Esophagus (tissue), 2 donors: ENCODE measurements around the gene MELTF. TPM values are rescaled to one million over a fixed set of nuclear protein-coding genes. Genes with fewer than 3 reads are reported as not detected.
"Not testable (repeated sequence)": the region's sequence is repeated elsewhere in the genome, so short reads cannot be mapped to it uniquely, and the experiment has no call there.

Experiments used
- H3K27ac ChIP-seq, 2 donors: one replicate each; pipeline ENCODE4 v1.5.1; 2013; ENCODE audit warnings: low read depth in 2 of 2, mild to moderate bottlenecking in 2 of 2, inconsistent platforms in 1 of 2, low read length in 1 of 2, moderate library complexity in 1 of 2
- H3K27me3 ChIP-seq, 2 donors: one replicate each; pipeline ENCODE4 v1.6.1; 2013; ENCODE audit warnings: low read length in 2 of 2, control low read depth in 1 of 2, mild to moderate bottlenecking in 1 of 2; ENCODE audit not compliant: insufficient read depth in 2 of 2, control insufficient read depth in 1 of 2
- H3K36me3 ChIP-seq, 2 donors: one replicate each; pipeline ENCODE4 v1.6.1; 2013; ENCODE audit warnings: low read length in 1 of 2; ENCODE audit not compliant: control insufficient read depth in 2 of 2, insufficient read depth in 2 of 2
- H3K4me1 ChIP-seq, 2 donors: one replicate each; pipeline ENCODE4 v1.6.1; 2013; ENCODE audit warnings: low read length in 1 of 2; ENCODE audit not compliant: control insufficient read depth in 2 of 2, insufficient read depth in 2 of 2
- H3K4me3 ChIP-seq, 2 donors: one replicate each; pipeline ENCODE4 v1.5.1; 2013; ENCODE audit warnings: low read length in 2 of 2, mild to moderate bottlenecking in 2 of 2, low read depth in 1 of 2, moderate library complexity in 1 of 2
- H3K9me3 ChIP-seq, 2 donors: one replicate each; pipeline ENCODE4 v1.6.1; 2013; ENCODE audit warnings: mild to moderate bottlenecking in 2 of 2, low read depth in 1 of 2, low read length in 1 of 2, moderate library complexity in 1 of 2; ENCODE audit not compliant: control insufficient read depth in 2 of 2, insufficient read depth in 1 of 2
- WGBS, 2 donors: extraction: QIAGEN DNeasy Blood & Tissue Kit; methylation state at CpG; one replicate each; pipeline ENCODE4 v1.1.7; 2013; 5-methylcytosine and 5-hydroxymethylcytosine counted together
- polyA plus RNA-seq, 2 donors: library from polyadenylated mRNA; stranded (reverse); fragments of 200-250 nt; gene quantifications; one replicate each; pipeline ENCODE4 v1.2.3, GENCODE V29; 2013
- donor health status: healthy with polysubstance abuse.
- donor health status: Bipolar disorder and iron deficiency.

MELTF gene
- polyA plus RNA-seq, 2 donors: 1.9 to 3.0 TPM

- no peak overlapping the region for H3K27ac ChIP-seq
- H3K4me3 ChIP-seq: no peak overlapping the region
- no peaks in the 10 kb centered on the region for H3K27me3 ChIP-seq
- H3K9me3 ChIP-seq: no peaks in the 10 kb centered on the region
- 82 to 84% methylated on average over 14 of the region's 14 CpGs for WGBS, 2 donors
- H3K36me3 ChIP-seq: peaks cover 2% of the 10 kb centered on the region in 2 donors
- H3K4me1 ChIP-seq: no peaks in the 10 kb centered on the region
Measured at GRCh38 chr3:197038679-197039462, 9.3 kb upstream of the MELTF start.

- no peaks in the 10 kb centered on the region for H3K4me1 ChIP-seq
- WGBS, 2 donors: 48 to 49% methylated on average over 3 of the region's 3 CpGs
- no peak overlapping the region for H3K4me3 ChIP-seq
- no peaks in the 10 kb centered on the region for H3K9me3 ChIP-seq
- no peaks in the 10 kb centered on the region for H3K27me3 ChIP-seq
- peaks cover 0 to 2% of the 10 kb centered on the region in 2 donors for H3K36me3 ChIP-seq
- H3K27ac ChIP-seq: no peak overlapping the region
Measured at GRCh38 chr3:197035577-197035976, 6.0 kb upstream of the MELTF start.

GRCh38 chr3:197034778-197035177, 5.2 kb upstream of the MELTF start:
- WGBS, 2 donors: 75 to 80% methylated on average over 5 of the region's 5 CpGs
- not testable (repeated sequence) for H3K4me3 ChIP-seq, H3K4me1 ChIP-seq, H3K27me3 ChIP-seq, H3K36me3 ChIP-seq, H3K27ac ChIP-seq, H3K9me3 ChIP-seq

- not testable (repeated sequence) for H3K27me3 ChIP-seq, H3K4me3 ChIP-seq, H3K27ac ChIP-seq, H3K9me3 ChIP-seq, H3K36me3 ChIP-seq, H3K4me1 ChIP-seq
- 83 to 85% methylated on average over 3 of the region's 3 CpGs for WGBS, 2 donors
Measured at GRCh38 chr3:197033764-197034163, 4.1 kb upstream of the MELTF start.

GRCh38 chr3:197031315-197032285, 2.0 kb upstream of the MELTF start:
- H3K4me3 ChIP-seq: no peak overlapping the region
- no peaks in the 10 kb centered on the region for H3K27me3 ChIP-seq
- H3K36me3 ChIP-seq: no peaks in the 10 kb centered on the region
- no peaks in the 10 kb centered on the region for H3K9me3 ChIP-seq
- 29 to 34% methylated on average over 12 of the region's 12 CpGs for WGBS, 2 donors
- no peak overlapping the region for H3K27ac ChIP-seq
- H3K4me1 ChIP-seq: peaks cover 4% of the 10 kb centered on the region in 2 donors

GRCh38 chr3:197030379-197031314, 1.0 kb upstream of the MELTF start:
- H3K36me3 ChIP-seq: no peaks in the 10 kb centered on the region
- H3K27ac ChIP-seq: no peak overlapping the region
- no peaks in the 10 kb centered on the region for H3K9me3 ChIP-seq
- H3K4me3 ChIP-seq: no peak overlapping the region
- H3K4me1 ChIP-seq: peaks cover 4% of the 10 kb centered on the region in 2 donors
- WGBS, 2 donors: 77 to 91% methylated on average over 28 to 31 of the region's 33 CpGs
- H3K27me3 ChIP-seq: no peaks in the 10 kb centered on the region

GRCh38 chr3:197028728-197029510, 698 bp downstream of the MELTF start:
- H3K36me3 ChIP-seq: no peaks in the 10 kb centered on the region
- H3K27me3 ChIP-seq: no peaks in the 10 kb centered on the region
- H3K9me3 ChIP-seq: no peaks in the 10 kb centered on the region
- peaks cover 4% of the 10 kb centered on the region in 2 donors for H3K4me1 ChIP-seq
- H3K27ac ChIP-seq: no peak overlapping the region
- 6 to 7% methylated on average over 51 to 67 of the region's 67 CpGs for WGBS, 2 donors
- H3K4me3 ChIP-seq: peak overlapping the region; percentile 38 to 45

GRCh38 chr3:197027896-197028727, 1.5 kb downstream of the MELTF start:
- Histone ChIP-seq H3K27ac (no peak overlapping the region), H3K36me3 (no peaks in the 10 kb centered on the region), H3K4me3 (no peak overlapping the region), H3K27me3 (no peaks in the 10 kb centered on the region), H3K4me1 (peaks cover 4% of the 10 kb centered on the region in 2 donors), H3K9me3 (no peaks in the 10 kb centered on the region)
- 77 to 80% methylated on average over 17 to 22 of the region's 22 CpGs for WGBS, 2 donors
